Testis (tissue), 2 donors: ENCODE measurements around the gene CDC42SE1.

Experiments
- CTCF ChIP-seq, 3 experiments: fragments of 450-650 bp in 2 of 3; fragments of 200-600 bp in 1 of 3; sonication (generic) in 1 of 3; IDR thresholded peaks; one replicate each; pipeline ENCODE4 v1.5.1; 2016 to 2019; ENCODE audit warnings: antibody characterized with exemption in 3 of 3, mild to moderate bottlenecking in 2 of 3, moderate library complexity in 1 of 3
- POLR2A ChIP-seq: fragments of 450-650 bp; IDR thresholded peaks from one replicate; pipeline ENCODE4 v1.6.1; 2017; ENCODE audit warnings: antibody characterized with exemption, mild to moderate bottlenecking, moderate library complexity

DNA sequence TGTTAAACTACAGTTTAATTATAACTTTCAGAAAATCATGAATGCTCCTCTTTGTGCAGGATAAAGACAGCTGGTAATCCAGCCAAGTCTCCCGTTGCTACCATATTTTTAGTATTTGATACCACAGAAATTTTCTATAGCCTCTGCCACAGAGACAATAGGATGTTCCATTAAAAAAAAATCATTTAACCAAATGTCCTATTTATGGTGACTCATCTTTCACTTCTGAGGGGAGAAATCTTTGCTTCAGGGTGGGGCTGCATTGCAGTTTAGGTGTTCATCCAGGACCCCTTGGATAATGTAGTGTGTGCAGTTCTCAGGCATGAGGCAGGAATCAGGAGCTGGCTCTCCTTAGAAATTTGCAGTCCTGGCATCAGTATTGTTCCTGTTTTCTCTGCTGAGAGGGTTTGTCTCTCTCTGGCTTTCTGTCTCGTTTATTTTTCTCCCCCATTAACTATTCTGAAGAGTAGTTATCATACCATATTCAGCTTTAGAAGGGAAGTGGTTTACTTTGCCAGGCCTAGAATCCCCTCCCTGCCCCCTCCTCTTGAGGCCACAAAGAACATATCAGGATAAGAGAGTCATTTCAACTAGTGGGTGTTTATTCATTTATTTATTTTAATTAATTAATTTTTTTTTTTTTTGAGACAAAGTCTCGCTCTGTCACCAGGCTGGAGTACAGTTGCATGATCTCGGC, 48.1 kb downstream of the CDC42SE1 start:
- no peak for TF ChIP-seq POLR2A
- TF ChIP-seq CTCF (IDR thresholded peaks at IDR 0.05): no peak
